ENCODE results near the gene NFKBIE. TPM values are rescaled to one million over a fixed set of nuclear protein-coding genes. Genes with fewer than 3 reads are reported as not detected.

The NFKBIE gene
- total and polyA plus RNA-seq, 9 of the 15 experiments (the other 6 are each of a cell fraction or from before 2014, with no cell fraction given), result 2.1 to 16.4 (median 11.7) TPM

- TF ChIP-seq MAX (CRISPR knock-in tag; IDR thresholded peaks at IDR 0.05), result no peak
Measured at GRCh38 chr6:44269178-44269920, 4.0 kb upstream of the NFKBIE start (continued).

- no peak overlapping the region for H3K4me3 ChIP-seq
- DNase-seq (ENCODE audit: extremely low read depth in 1 of 4, low spot score in 3 of 4), result peak; percentile 76 to 79 (median 78)
- H3K79me2 ChIP-seq (ENCODE audit: control insufficient read depth, insufficient read depth, low read length), result peaks cover 17% of the 10 kb centered on the region
- peaks cover 33 to 38% of the 10 kb centered on the region in 2 experiments for H3K27me3 ChIP-seq (ENCODE audit: control insufficient read depth in 2 of 2, insufficient read depth in 2 of 2, low read length in 2 of 2)
- H3K4me1 ChIP-seq (replicated peaks in 1 of 2; ENCODE audit: control insufficient read depth in 2 of 2, insufficient read depth in 2 of 2, low read length in 2 of 2), result peaks cover 15 to 34% of the 10 kb centered on the region in 2 experiments; a peak in 4 of 5 replicates
- H3K4me2 ChIP-seq (ENCODE audit: insufficient read depth, low read length), result no peak overlapping the region
- H3K27ac ChIP-seq (ENCODE audit: extremely low read depth, low read depth, low read length), result no peak overlapping the region
- no peak overlapping the region for H2AFZ ChIP-seq (ENCODE audit: low read depth, low read length)
- 1% methylated on average over 5 of the region's 5 CpGs for WGBS (ENCODE audit: insufficient coverage, low coverage, missing lambda C conversion rate)
- no peaks in the 10 kb centered on the region for H3K9me1 ChIP-seq (ENCODE audit: control insufficient read depth, insufficient read depth, low read length)
- in situ Hi-C loops (cut with MboI), result loop anchor here (5.0 kb wide), 1 partner anchor 74 kb away; the partner anchor contains the start of gene SPATS1
- peak; percentile 92 for FAIRE-seq
- H3K9ac ChIP-seq (ENCODE audit: insufficient read depth in 1 of 2, low read depth in 2 of 2, low read length in 2 of 2), result no peak overlapping the region
- H3K9me3 ChIP-seq (replicated peaks; ENCODE audit: control insufficient read depth, insufficient read depth, low read depth, low read length), result no peaks in the 10 kb centered on the region
- H3K36me3 ChIP-seq (ENCODE audit: control insufficient read depth, insufficient read depth, low read length), result no peaks in the 10 kb centered on the region
- intact Hi-C loops (cut with micrococcal nuclease), result loop anchor here (1.0 to 5.0 kb wide), 4 partner anchors 36 to 189 kb away; no protein-coding TSS in a partner anchor
- peaks cover 3% of the 10 kb centered on the region; the same call in 1 of the 2 replicates for H4K20me1 ChIP-seq (replicated peaks; ENCODE audit: control insufficient read depth, insufficient read depth, low read length)
- peak; percentile 56 for ATAC-seq
- BruUV-seq (replicated peaks), result no TSS peak
- ChIA-PET CTCF (ENCODE audit: low intra/inter-chr PET ratio) (interaction anchor here (0.7 to 4.6 kb wide), 5 partner anchors 30 to 188 kb away, joined by 3 to 61 read pairs (median 5); no protein-coding TSS in a partner anchor), POLR2A (interaction anchor here (0.6 to 8.2 kb wide), 16 partner anchors 12 to 639 kb away, joined by 3 to 69 read pairs (median 4); partner anchors contain the start of genes AARS2 and HSP90AB1)
- no peak for TF ChIP-seq PREB (CRISPR knock-in tag; IDR thresholded peaks at IDR 0.05)
- TF ChIP-seq SP1 (CRISPR knock-in tag; IDR thresholded peaks at IDR 0.05), result peak; percentile 71
- TF ChIP-seq NR4A1 (CRISPR knock-in tag; IDR thresholded peaks at IDR 0.05), result no peak
- TF ChIP-seq NR4A1 (tag; IDR thresholded peaks at IDR 0.05), result no peak
- TF ChIP-seq KLF16 (IDR thresholded peaks at IDR 0.05), result peak; percentile 75
- peak; percentile 82 to 95 for TF ChIP-seq RAD21 (CRISPR knock-in tag; conservative IDR thresholded peaks at IDR 0.05 in 1 of 2, IDR thresholded peaks at IDR 0.05 in 1 of 2)
- TF ChIP-seq ESRRB (CRISPR knock-in tag; IDR thresholded peaks at IDR 0.05; ENCODE audit: borderline replicate concordance), result no peak
- no peak for TF ChIP-seq NFE2L1 (tag; IDR thresholded peaks at IDR 0.05; ENCODE audit: borderline replicate concordance, low read depth)
- TF ChIP-seq ZNF239 (CRISPR knock-in tag; IDR thresholded peaks at IDR 0.05), result no peak
- TF ChIP-seq FOXP1 (CRISPR knock-in tag; IDR thresholded peaks at IDR 0.05), result peak; percentile 48; the same call in 1 of the 2 replicates
- TF ChIP-seq CBX5 (IDR thresholded peaks at IDR 0.05; ENCODE audit: borderline replicate concordance, low read depth), result no peak
- no peak; the same call in 1 of the 2 replicates for TF ChIP-seq TFAP4 (CRISPR knock-in tag; IDR thresholded peaks at IDR 0.05; ENCODE audit: borderline replicate concordance)
- no peak for TF ChIP-seq SAFB2 (IDR thresholded peaks at IDR 0.05; ENCODE audit: borderline replicate concordance, low read depth, low read length, severe bottlenecking)
- TF ChIP-seq MXI1 (IDR thresholded peaks at IDR 0.05; ENCODE audit: low read depth, low read length), result no peak
Measured at GRCh38 chr6:44268095-44268628, 2.8 kb upstream of the NFKBIE start.
